WTC11 (cell line): ENCODE measurements around the gene PAQR6. TPM values are rescaled to one million over a fixed set of nuclear protein-coding genes. Genes with fewer than 3 reads are reported as not detected.

ENCODE experiments used
- ATAC-seq: fragments of 200-7000 bp; cut with Tn5 transposase; 2 replicates; pipeline ENCODE4 v1.10.0; 2021; ENCODE audit warnings: mild to moderate bottlenecking, moderate library complexity
- CTCF ChIA-PET: fragments of 300-600 bp; sonication (Branson Sonifier 250); formaldehyde crosslinking; loops from one replicate; lab custom pipeline; 2021; ENCODE audit warnings: antibody characterized with exemption; lab: Charles Lee
- POLR2A ChIA-PET: fragments of 350-600 bp; sonication (Branson Sonifier 250); formaldehyde crosslinking; loops from one replicate; lab custom pipeline; 2021; ENCODE audit warnings: antibody characterized with exemption; lab: Charles Lee
- DNase-seq: peaks from one replicate; pipeline ENCODE4 v3.0.0; 2021; ENCODE audit warnings: low spot score
- H3K27ac Mint-ChIP-seq: 2 replicates; pipeline ENCODE4 v1.8.0; 2021; ENCODE audit warnings: mixed read lengths
- H3K27me3 Mint-ChIP-seq: 2 replicates; pipeline ENCODE4 v1.8.0; 2021; ENCODE audit warnings: low read depth, mild to moderate bottlenecking, moderate library complexity, mixed read lengths
- H3K36me3 Mint-ChIP-seq: 2 replicates; pipeline ENCODE4 v1.8.0; 2021; ENCODE audit warnings: mixed read lengths
- H3K4me1 Mint-ChIP-seq: 2 replicates; pipeline ENCODE4 v1.8.0; 2022; ENCODE audit warnings: mixed read lengths
- H3K4me3 Mint-ChIP-seq: 2 replicates; pipeline ENCODE4 v1.8.0; 2021; ENCODE audit warnings: mild to moderate bottlenecking, moderate library complexity, mixed read lengths
- H3K9me3 Mint-ChIP-seq: 2 replicates; pipeline ENCODE4 v1.8.0; 2021; ENCODE audit warnings: mixed read lengths
- AR ChIP-seq: fragments of 250-450 bp; sonication (Bioruptor Pico); IDR thresholded peaks from 2 replicates; pipeline ENCODE4 v1.9.0; 2021; ENCODE audit warnings: mild to moderate bottlenecking
- ATF3 ChIP-seq: sonication (generic); formaldehyde crosslinking; conservative IDR thresholded peaks from 2 replicates; pipeline ENCODE4 v1.8.1; 2022; ENCODE audit warnings: mild to moderate bottlenecking, missing genetic modification reagents
- CDX4 ChIP-seq: fragments of 250-450 bp; sonication (Bioruptor Pico); IDR thresholded peaks from 2 replicates; pipeline ENCODE4 v1.9.0; 2021; ENCODE audit warnings: moderate library complexity, mild to moderate bottlenecking, inconsistent platforms, borderline replicate concordance
- ELF4 ChIP-seq: sonication (generic); formaldehyde crosslinking; IDR thresholded peaks from 2 replicates; pipeline ENCODE4 v1.8.1; 2022; ENCODE audit warnings: low read depth, mild to moderate bottlenecking, moderate library complexity, missing genetic modification reagents
- ETV6 ChIP-seq: sonication (generic); formaldehyde crosslinking; IDR thresholded peaks from 2 replicates; pipeline ENCODE4 v1.8.1; 2022; ENCODE audit warnings: mild to moderate bottlenecking, missing genetic modification reagents
- FOXJ3 ChIP-seq: sonication (generic); formaldehyde crosslinking; IDR thresholded peaks from 2 replicates; pipeline ENCODE4 v1.9.0; 2021; ENCODE audit warnings: missing genetic modification reagents, mild to moderate bottlenecking, borderline replicate concordance
- GTF2I ChIP-seq: fragments of 250-450 bp; sonication (Bioruptor Pico); conservative IDR thresholded peaks from 2 replicates; pipeline ENCODE4 v1.4.0; 2021; ENCODE audit warnings: mild to moderate bottlenecking
- HMGA2 ChIP-seq: fragments of 250-450 bp; sonication (Bioruptor Pico); IDR thresholded peaks from 2 replicates; pipeline ENCODE4 v1.4.0; 2021; ENCODE audit warnings: mild to moderate bottlenecking, moderate library complexity
- NFE2L1 ChIP-seq: sonication (generic); formaldehyde crosslinking; IDR thresholded peaks from 2 replicates; pipeline ENCODE4 v1.8.1; 2023; ENCODE audit warnings: missing genetic modification reagents
- NFYB ChIP-seq: sonication (generic); formaldehyde crosslinking; conservative IDR thresholded peaks from 2 replicates; pipeline ENCODE4 v1.8.0; 2022; ENCODE audit warnings: low read depth, missing genetic modification reagents
- NR2C2 ChIP-seq: sonication (generic); formaldehyde crosslinking; IDR thresholded peaks from 2 replicates; pipeline ENCODE4 v1.8.0; 2022; ENCODE audit warnings: mild to moderate bottlenecking, missing genetic modification reagents
- TCF7 ChIP-seq: sonication (generic); formaldehyde crosslinking; IDR thresholded peaks from 2 replicates; pipeline ENCODE4 v1.8.0; 2022; ENCODE audit warnings: mild to moderate bottlenecking, low read depth, missing genetic modification reagents, moderate library complexity
- TEAD4 ChIP-seq: sonication (generic); formaldehyde crosslinking; IDR thresholded peaks from 2 replicates; pipeline ENCODE4 v1.8.0; 2022; ENCODE audit warnings: mild to moderate bottlenecking, missing genetic modification reagents
- ZNF121 ChIP-seq: sonication (generic); formaldehyde crosslinking; IDR thresholded peaks from 2 replicates; pipeline ENCODE4 v1.8.0; 2023; ENCODE audit warnings: missing genetic modification reagents
- ZNF138 ChIP-seq: sonication (generic); formaldehyde crosslinking; conservative IDR thresholded peaks from 2 replicates; pipeline ENCODE4 v1.8.1; 2022; ENCODE audit warnings: mild to moderate bottlenecking, moderate library complexity, missing genetic modification reagents
- total RNA-seq: library from RNA; stranded (reverse); gene quantifications from 3 replicates; pipeline ENCODE4 v1.2.3, GENCODE V29; 2021
- TF ChIP-seq, protein P1 (sequence below): sonication (generic); formaldehyde crosslinking; IDR thresholded peaks from 2 replicates; pipeline ENCODE4 v1.8.0; 2022; ENCODE audit warnings: missing genetic modification reagents
- TF ChIP-seq, protein P2 (sequence below): sonication (generic); formaldehyde crosslinking; IDR thresholded peaks from 2 replicates; pipeline ENCODE4 v1.8.1; 2022; ENCODE audit warnings: low read depth, mild to moderate bottlenecking, moderate library complexity, missing genetic modification reagents, borderline replicate concordance
- TF ChIP-seq, protein P3 (sequence below): fragments of 200-600 bp; IDR thresholded peaks from 2 replicates; pipeline ENCODE4 v1.8.0; 2022; ENCODE audit warnings: antibody characterized with exemption

The PAQR6 gene
- total RNA-seq, 1 experiment from 2014 or later, result 5.9 TPM

- no peak for DNase-seq
- ATAC-seq, result no peak
Observed at GRCh38 chr1:156233426-156234127, 14.3 kb downstream of the PAQR6 start.

DNA sequence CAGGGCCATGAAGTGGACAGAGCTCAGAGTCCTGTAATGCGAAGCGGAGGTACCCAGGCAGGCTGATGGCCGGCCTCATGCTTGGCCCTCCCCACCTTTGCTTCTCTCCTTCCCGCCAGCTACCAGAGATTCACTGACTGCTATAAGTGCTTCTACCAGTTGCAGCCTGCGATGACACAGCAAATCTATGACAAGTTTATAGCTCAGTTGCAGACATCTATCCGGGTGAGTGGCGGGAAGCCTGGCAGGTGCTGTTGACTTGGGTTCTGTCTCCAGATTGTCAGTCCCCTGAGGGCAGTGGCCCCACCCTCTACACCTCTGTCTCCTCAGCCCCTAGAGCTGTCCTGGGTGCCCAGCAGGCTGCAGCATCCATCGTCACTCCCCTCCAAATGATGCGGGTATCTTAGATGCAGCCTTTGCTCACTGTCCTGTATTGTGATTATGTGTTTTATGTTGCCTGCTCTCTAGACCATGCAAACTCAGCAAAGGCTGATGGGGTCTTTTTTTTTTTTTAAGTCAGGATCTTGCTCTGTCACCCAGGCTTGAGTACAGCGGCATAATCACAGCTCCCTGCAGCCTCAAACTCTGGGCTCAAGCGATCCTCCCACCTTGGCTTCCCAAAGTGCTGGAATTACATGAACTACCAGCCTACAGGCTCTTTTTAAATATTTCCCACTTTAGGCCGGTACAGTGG is 15.5 kb downstream of the PAQR6 start:
- Mint-ChIP-seq H3K27ac (peak overlapping the region; percentile 65; the same call in 1 of the 2 replicates), H3K9me3 (no peaks in the 10 kb centered on the region), H3K4me1 (no peaks in the 10 kb centered on the region), H3K36me3 (peaks cover 42% of the 10 kb centered on the region), H3K4me3 (no peak overlapping the region), H3K27me3 (no peaks in the 10 kb centered on the region)
- ChIA-PET CTCF (interaction anchor here (0.5 to 5.3 kb wide), 14 partner anchors 9 to 243 kb away, joined by 3 to 34 read pairs (median 4); partner anchors contain the start of genes BGLAP and PAQR6), POLR2A (interaction anchor here (0.6 kb wide), 1 partner anchor 15 kb away, joined by 3 read pairs; no protein-coding TSS in a partner anchor)
- no peak for DNase-seq
- ATAC-seq, result 0 out of 2 replicates have a peak, but pooled peaks have one; percentile 20
- TF ChIP-seq HMGA2 (CRISPR knock-in tag) (no peak), TEAD4 (CRISPR knock-in tag) (no peak), ELF4 (CRISPR knock-in tag) (no peak), NR2C2 (no peak), TCF7 (CRISPR knock-in tag) (no peak), ETV6 (no peak), FOXJ3 (CRISPR knock-in tag) (no peak), CDX4 (CRISPR knock-in tag) (no peak), AR (CRISPR knock-in tag) (no peak), NFE2L1 (CRISPR knock-in tag) (no peak), GTF2I (CRISPR knock-in tag) (no peak), ZNF138 (CRISPR knock-in tag) (no peak), ATF3 (no peak)
- TF ChIP-seq, protein P1, sequence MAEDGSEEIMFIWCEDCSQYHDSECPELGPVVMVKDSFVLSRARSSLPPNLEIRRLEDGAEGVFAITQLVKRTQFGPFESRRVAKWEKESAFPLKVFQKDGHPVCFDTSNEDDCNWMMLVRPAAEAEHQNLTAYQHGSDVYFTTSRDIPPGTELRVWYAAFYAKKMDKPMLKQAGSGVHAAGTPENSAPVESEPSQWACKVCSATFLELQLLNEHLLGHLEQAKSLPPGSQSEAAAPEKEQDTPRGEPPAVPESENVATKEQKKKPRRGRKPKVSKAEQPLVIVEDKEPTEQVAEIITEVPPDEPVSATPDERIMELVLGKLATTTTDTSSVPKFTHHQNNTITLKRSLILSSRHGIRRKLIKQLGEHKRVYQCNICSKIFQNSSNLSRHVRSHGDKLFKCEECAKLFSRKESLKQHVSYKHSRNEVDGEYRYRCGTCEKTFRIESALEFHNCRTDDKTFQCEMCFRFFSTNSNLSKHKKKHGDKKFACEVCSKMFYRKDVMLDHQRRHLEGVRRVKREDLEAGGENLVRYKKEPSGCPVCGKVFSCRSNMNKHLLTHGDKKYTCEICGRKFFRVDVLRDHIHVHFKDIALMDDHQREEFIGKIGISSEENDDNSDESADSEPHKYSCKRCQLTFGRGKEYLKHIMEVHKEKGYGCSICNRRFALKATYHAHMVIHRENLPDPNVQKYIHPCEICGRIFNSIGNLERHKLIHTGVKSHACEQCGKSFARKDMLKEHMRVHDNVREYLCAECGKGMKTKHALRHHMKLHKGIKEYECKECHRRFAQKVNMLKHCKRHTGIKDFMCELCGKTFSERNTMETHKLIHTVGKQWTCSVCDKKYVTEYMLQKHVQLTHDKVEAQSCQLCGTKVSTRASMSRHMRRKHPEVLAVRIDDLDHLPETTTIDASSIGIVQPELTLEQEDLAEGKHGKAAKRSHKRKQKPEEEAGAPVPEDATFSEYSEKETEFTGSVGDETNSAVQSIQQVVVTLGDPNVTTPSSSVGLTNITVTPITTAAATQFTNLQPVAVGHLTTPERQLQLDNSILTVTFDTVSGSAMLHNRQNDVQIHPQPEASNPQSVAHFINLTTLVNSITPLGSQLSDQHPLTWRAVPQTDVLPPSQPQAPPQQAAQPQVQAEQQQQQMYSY, result no peak
- TF ChIP-seq, protein P2, sequence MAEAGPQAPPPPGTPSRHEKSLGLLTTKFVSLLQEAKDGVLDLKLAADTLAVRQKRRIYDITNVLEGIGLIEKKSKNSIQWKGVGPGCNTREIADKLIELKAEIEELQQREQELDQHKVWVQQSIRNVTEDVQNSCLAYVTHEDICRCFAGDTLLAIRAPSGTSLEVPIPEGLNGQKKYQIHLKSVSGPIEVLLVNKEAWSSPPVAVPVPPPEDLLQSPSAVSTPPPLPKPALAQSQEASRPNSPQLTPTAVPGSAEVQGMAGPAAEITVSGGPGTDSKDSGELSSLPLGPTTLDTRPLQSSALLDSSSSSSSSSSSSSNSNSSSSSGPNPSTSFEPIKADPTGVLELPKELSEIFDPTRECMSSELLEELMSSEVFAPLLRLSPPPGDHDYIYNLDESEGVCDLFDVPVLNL (CRISPR knock-in tag), result no peak
- TF ChIP-seq, protein P3, sequence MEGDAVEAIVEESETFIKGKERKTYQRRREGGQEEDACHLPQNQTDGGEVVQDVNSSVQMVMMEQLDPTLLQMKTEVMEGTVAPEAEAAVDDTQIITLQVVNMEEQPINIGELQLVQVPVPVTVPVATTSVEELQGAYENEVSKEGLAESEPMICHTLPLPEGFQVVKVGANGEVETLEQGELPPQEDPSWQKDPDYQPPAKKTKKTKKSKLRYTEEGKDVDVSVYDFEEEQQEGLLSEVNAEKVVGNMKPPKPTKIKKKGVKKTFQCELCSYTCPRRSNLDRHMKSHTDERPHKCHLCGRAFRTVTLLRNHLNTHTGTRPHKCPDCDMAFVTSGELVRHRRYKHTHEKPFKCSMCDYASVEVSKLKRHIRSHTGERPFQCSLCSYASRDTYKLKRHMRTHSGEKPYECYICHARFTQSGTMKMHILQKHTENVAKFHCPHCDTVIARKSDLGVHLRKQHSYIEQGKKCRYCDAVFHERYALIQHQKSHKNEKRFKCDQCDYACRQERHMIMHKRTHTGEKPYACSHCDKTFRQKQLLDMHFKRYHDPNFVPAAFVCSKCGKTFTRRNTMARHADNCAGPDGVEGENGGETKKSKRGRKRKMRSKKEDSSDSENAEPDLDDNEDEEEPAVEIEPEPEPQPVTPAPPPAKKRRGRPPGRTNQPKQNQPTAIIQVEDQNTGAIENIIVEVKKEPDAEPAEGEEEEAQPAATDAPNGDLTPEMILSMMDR, result no peak

More at GRCh38 chr1:156233426-156234127, 14.3 kb downstream of the PAQR6 start:
- H3K9me3 Mint-ChIP-seq, result no peaks in the 10 kb centered on the region
- no peak overlapping the region for H3K4me3 Mint-ChIP-seq
- CTCF ChIA-PET, result interaction anchor here (0.6 to 5.3 kb wide), 8 partner anchors 8 to 212 kb away, joined by 4 to 34 read pairs (median 6); partner anchors contain the start of gene BGLAP
- H3K27me3 Mint-ChIP-seq, result no peaks in the 10 kb centered on the region
- no peak overlapping the region for H3K27ac Mint-ChIP-seq
- peaks cover 47% of the 10 kb centered on the region for H3K36me3 Mint-ChIP-seq
- TF ChIP-seq NFYB (CRISPR knock-in tag) (no peak), ZNF121 (CRISPR knock-in tag) (peak; percentile 43; the same call in 1 of the 2 replicates)
- no peaks in the 10 kb centered on the region for H3K4me1 Mint-ChIP-seq
- POLR2A ChIA-PET, result interaction anchor here (0.7 kb wide), 1 partner anchor 12 kb away, joined by 4 read pairs; no protein-coding TSS in a partner anchor
